ENCODE measurements around the gene DDN.
A peak's percentile ranks its signal among the peaks of the same experiment; 100 is the strongest.

The DDN gene

GRCh38 chr12:49031573-49032161 is 32.5 kb upstream of the DDN start:
- no peak for DNase-seq (ENCODE audit: low spot score)

- no peak for DNase-seq (ENCODE audit: low spot score)
These were observed 31.8 kb upstream of the DDN start for GRCh38 chr12:49030714-49031572.

- no peak for DNase-seq (ENCODE audit: low spot score)
These were observed 30.9 kb upstream of the DDN start for GRCh38 chr12:49030119-49030518.

- DNase-seq (ENCODE audit: low spot score), result no peak
These were observed 29.6 kb upstream of the DDN start for GRCh38 chr12:49028666-49029275.

GRCh38 chr12:49027846-49028555 is 28.8 kb upstream of the DDN start:
- no peak for DNase-seq (ENCODE audit: low spot score)

GRCh38 chr12:49026678-49027480 is 27.7 kb upstream of the DDN start:
- no peak for DNase-seq (ENCODE audit: low spot score)

- no peak for DNase-seq (ENCODE audit: low spot score)
These were observed 26.9 kb upstream of the DDN start for GRCh38 chr12:49026101-49026500.

- DNase-seq (ENCODE audit: low spot score), result no peak
These were observed 26.3 kb upstream of the DDN start for GRCh38 chr12:49025463-49025862.

- DNase-seq (ENCODE audit: low spot score), result no peak
These were observed 25.4 kb upstream of the DDN start for GRCh38 chr12:49024543-49024942.

GRCh38 chr12:49023812-49024211 is 24.6 kb upstream of the DDN start:
- DNase-seq (ENCODE audit: low spot score), result no peak

GRCh38 chr12:49022558-49023178 is 23.5 kb upstream of the DDN start:
- no peak for DNase-seq (ENCODE audit: low spot score)

- no peak for DNase-seq (ENCODE audit: low spot score)
These were observed 22.2 kb upstream of the DDN start for GRCh38 chr12:49021292-49021915.

- no peak for DNase-seq (ENCODE audit: low spot score)
These were observed 21.3 kb upstream of the DDN start for GRCh38 chr12:49020441-49020840.

GRCh38 chr12:49019443-49020324 is 20.5 kb upstream of the DDN start:
- peak; percentile 35 for DNase-seq (ENCODE audit: low spot score)

- DNase-seq (ENCODE audit: low spot score), result no peak
These were observed 19.9 kb upstream of the DDN start for GRCh38 chr12:49019120-49019430.

GRCh38 chr12:49018261-49019119 is 19.3 kb upstream of the DDN start, which contains the start of gene PRKAG1:
Gene PRKAG1, minus strand, starts transcription at chr12:49018776. Its CDS starts 36 bp downstream, at chr12:49018740.
- peak; percentile 99 for DNase-seq (ENCODE audit: low spot score)

GRCh38 chr12:49017891-49018260 is 18.7 kb upstream of the DDN start:
- DNase-seq (ENCODE audit: low spot score), result peak; percentile 59

- no peak for DNase-seq (ENCODE audit: low spot score)
These were observed 16.0 kb upstream of the DDN start for GRCh38 chr12:49015196-49015595.

GRCh38 chr12:49014547-49014946 is 15.4 kb upstream of the DDN start:
- peak; percentile 45 for DNase-seq (ENCODE audit: low spot score)

All from AG08395 (cell line).